Common myeloid progenitor, CD34-positive (primary cell): Measurements from ENCODE around the gene UBA7.

Experiments used
- CTCF ChIA-PET: fragments of 350-600 bp; sonication (Branson Sonifier 250); formaldehyde crosslinking; loops from one replicate; lab custom pipeline; 2021; ENCODE audit warnings: antibody characterized with exemption; lab: Charles Lee
- POLR2A ChIA-PET: fragments of 350-600 bp; sonication (Branson Sonifier 250); formaldehyde crosslinking; loops from one replicate; lab custom pipeline; 2021; ENCODE audit warnings: antibody characterized with exemption; lab: Charles Lee
- DNase-seq, 3 donors: peaks; one replicate each; pipeline versions ENCODE4 v3.0.0 to v3.0.0-alpha.2; 2013
- H3K27ac ChIP-seq, 2 experiments: 1 replicate in 1 of 2; 2 replicates in 1 of 2; pipeline ENCODE4 v1.7.0; 2013; ENCODE audit warnings: inconsistent platforms in 2 of 2, low read length in 2 of 2, mild to moderate bottlenecking in 2 of 2, low read depth in 1 of 2, moderate library complexity in 1 of 2; ENCODE audit not compliant: severe bottlenecking in 2 of 2, insufficient read depth in 1 of 2, poor library complexity in 1 of 2
- H3K27me3 ChIP-seq, 5 experiments: replicated peaks in 2 of 5; 1 replicate in 3 of 5; 2 replicates in 2 of 5; pipeline versions ENCODE4 v1.6.1 to v1.7.0; 2013; ENCODE audit warnings: low read length in 4 of 5, mild to moderate bottlenecking in 2 of 5, moderate library complexity in 2 of 5, inconsistent platforms in 1 of 5; ENCODE audit not compliant: insufficient read depth in 5 of 5, control insufficient read depth in 4 of 5
- H3K36me3 ChIP-seq, 4 experiments: 1 replicate in 2 of 4; 2 replicates in 2 of 4; pipeline versions ENCODE4 v1.6.1 to v1.7.0; 2013; ENCODE audit warnings: low read length in 3 of 4, control low read depth in 1 of 4, mild to moderate bottlenecking in 1 of 4; ENCODE audit not compliant: control insufficient read depth in 4 of 4, insufficient read depth in 4 of 4
- H3K4me1 ChIP-seq, 4 experiments: 1 replicate in 3 of 4; 2 replicates in 1 of 4; pipeline versions ENCODE4 v1.6.1 to v1.7.1; 2013; ENCODE audit warnings: low read length in 3 of 4, mild to moderate bottlenecking in 3 of 4, control low read depth in 1 of 4, inconsistent platforms in 1 of 4, moderate library complexity in 1 of 4; ENCODE audit not compliant: control insufficient read depth in 4 of 4, insufficient read depth in 4 of 4; ENCODE audit errors: control extremely low read depth in 1 of 4
- H3K4me3 ChIP-seq, 7 experiments: 1 replicate in 4 of 7; 2 replicates in 3 of 7; pipeline versions ENCODE4 v1.5.1 to v1.7.0; 2013; ENCODE audit warnings: mild to moderate bottlenecking in 7 of 7, low read length in 6 of 7, moderate library complexity in 6 of 7, inconsistent platforms in 2 of 7, low read depth in 2 of 7, control low read depth in 1 of 7; ENCODE audit not compliant: insufficient read depth in 4 of 7, control insufficient read depth in 1 of 7; ENCODE audit errors: extremely low read depth in 1 of 7
- H3K9me3 ChIP-seq, 5 experiments: 1 replicate in 4 of 5; 2 replicates in 1 of 5; pipeline versions ENCODE4 v1.6.1 to v1.7.1; 2013; ENCODE audit warnings: low read length in 4 of 5, mild to moderate bottlenecking in 2 of 5, inconsistent platforms in 1 of 5, low read depth in 1 of 5, moderate library complexity in 1 of 5; ENCODE audit not compliant: control insufficient read depth in 4 of 5, insufficient read depth in 2 of 5; ENCODE audit errors: control extremely low read depth in 1 of 5
- WGBS: methylation state at CpG from one replicate; pipeline ENCODE4 v1.1.5; 2013; ENCODE audit not compliant: insufficient coverage; 5-methylcytosine and 5-hydroxymethylcytosine counted together

The UBA7 gene

DNA sequence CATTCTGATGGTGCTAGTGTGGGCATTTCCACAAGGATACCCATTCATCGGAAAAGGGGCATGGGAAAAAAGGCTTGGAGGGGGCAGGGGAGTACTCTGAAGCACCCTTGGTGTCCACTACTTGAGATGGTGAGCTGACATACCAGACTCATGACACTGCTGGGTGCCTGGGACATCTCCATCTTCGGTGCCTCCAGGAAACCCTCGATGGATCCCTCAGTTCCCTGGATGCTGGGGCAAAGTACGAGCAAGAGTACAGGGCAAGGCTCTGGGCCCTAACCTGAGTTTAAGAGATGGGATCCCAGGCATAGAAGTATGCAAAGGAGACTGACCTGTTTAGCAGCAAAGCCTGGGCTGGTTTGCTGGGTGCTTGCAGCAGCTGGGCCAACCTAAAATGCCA, 22.2 kb downstream of the UBA7 start:
- CTCF ChIA-PET: interaction anchor here (1.2 to 1.3 kb wide), 2 partner anchors 47 kb away, joined by 3 to 5 read pairs; no protein-coding TSS in a partner anchor
- 100% methylated on average over 4 of the region's 4 CpGs for WGBS
- H3K9me3 ChIP-seq: no peaks in the 10 kb centered on the region
- H3K4me3 ChIP-seq: no peak overlapping the region
- no peaks in the 10 kb centered on the region for H3K27me3 ChIP-seq
- POLR2A ChIA-PET: interaction anchor here (0.7 kb wide), 1 partner anchor 121 kb away, joined by 3 read pairs; no protein-coding TSS in a partner anchor
- H3K27ac ChIP-seq: no peak overlapping the region
- H3K4me1 ChIP-seq: peaks cover 3 to 25% (median 21%) of the 10 kb centered on the region in 4 experiments
- no peak for DNase-seq
- H3K36me3 ChIP-seq: no peaks in the 10 kb centered on the region

DNA sequence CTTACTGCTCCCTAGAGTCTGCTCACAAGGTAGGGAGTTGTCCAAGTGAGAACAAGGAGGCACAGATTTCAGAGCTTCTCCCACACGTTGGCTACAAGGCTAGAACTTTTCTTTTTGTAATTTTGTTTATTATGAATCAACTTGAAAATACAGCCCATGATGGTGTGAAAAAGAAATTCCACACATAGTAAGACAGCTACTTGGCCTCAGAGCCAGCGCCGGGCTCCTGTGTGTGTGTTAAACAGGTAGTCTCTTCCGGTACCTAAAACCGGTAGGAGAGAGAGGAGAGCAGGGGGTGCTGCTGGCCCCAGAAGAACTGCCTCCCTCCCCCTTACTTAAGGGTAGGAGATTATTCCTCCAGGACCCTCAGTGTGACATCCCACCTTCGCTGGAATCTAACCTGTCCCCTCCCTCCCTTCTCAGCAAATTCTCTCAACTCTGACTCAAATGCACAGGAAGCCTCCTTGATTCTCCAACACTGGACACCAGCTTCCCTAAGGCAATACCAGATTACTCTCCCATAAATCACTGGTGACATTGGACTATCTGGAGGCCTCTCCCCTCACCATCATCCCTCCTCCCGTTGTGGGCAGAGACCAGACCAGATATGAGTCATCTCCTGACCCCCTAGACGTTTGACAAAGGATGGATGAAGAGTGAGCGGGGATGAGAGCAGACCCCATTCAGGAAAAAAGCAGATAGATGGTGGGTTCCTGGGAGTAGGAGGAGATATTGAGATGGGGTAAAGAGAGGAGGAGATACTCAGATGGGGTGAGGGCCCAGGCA, 22.9 kb downstream of the UBA7 start:
- POLR2A ChIA-PET: interaction anchor here (0.7 kb wide), 1 partner anchor 122 kb away, joined by 3 read pairs; no protein-coding TSS in a partner anchor
- CTCF ChIA-PET: interaction anchor here (1.3 kb wide), 1 partner anchor 48 kb away, joined by 5 read pairs; no protein-coding TSS in a partner anchor
- WGBS: 83% methylated on average over 5 of the region's 9 CpGs
- H3K4me3 ChIP-seq: no peak overlapping the region
- H3K27ac ChIP-seq: no peak overlapping the region
- no peak for DNase-seq
- no peaks in the 10 kb centered on the region for H3K9me3 ChIP-seq
- no peaks in the 10 kb centered on the region for H3K36me3 ChIP-seq
- peaks cover 3 to 26% (median 21%) of the 10 kb centered on the region in 4 experiments for H3K4me1 ChIP-seq
- no peaks in the 10 kb centered on the region for H3K27me3 ChIP-seq

DNA sequence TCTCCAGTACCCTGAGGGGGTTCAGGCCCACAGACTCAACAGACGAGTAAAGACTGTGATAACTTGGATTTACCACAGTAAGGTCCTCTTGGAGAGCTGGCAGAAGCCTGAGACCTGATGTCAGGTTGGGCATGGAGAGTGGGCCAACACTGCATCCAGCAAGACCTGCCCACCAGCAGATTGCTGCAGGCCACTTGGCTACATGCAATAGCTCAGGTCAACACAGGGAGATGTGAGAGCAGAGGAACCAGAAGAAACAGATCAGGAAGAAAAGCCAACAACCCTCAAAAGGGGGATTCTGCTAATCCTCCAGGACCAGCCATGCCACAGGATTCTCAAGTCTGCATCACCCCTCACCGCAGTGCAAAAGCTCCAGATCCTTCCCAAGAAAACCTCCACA, 25.7 kb downstream of the UBA7 start:
- Histone ChIP-seq H3K9me3 (no peaks in the 10 kb centered on the region), H3K4me1 (peaks cover 5 to 40% (median 31%) of the 10 kb centered on the region in 4 experiments), H3K36me3 (peaks cover 0 to 10% (median 2%) of the 10 kb centered on the region in 4 experiments), H3K27ac (no peak overlapping the region), H3K27me3 (no peaks in the 10 kb centered on the region), H3K4me3 (no peak overlapping the region)
- no peak for DNase-seq
- 100% methylated on average over 2 of the region's 2 CpGs for WGBS
- ChIA-PET CTCF (interaction anchor here (0.6 to 3.5 kb wide), 7 partner anchors 10 to 379 kb away, joined by 3 to 28 read pairs (median 3); partner anchors contain the start of genes CDHR4 and INKA1), POLR2A (no interaction called here)

DNA sequence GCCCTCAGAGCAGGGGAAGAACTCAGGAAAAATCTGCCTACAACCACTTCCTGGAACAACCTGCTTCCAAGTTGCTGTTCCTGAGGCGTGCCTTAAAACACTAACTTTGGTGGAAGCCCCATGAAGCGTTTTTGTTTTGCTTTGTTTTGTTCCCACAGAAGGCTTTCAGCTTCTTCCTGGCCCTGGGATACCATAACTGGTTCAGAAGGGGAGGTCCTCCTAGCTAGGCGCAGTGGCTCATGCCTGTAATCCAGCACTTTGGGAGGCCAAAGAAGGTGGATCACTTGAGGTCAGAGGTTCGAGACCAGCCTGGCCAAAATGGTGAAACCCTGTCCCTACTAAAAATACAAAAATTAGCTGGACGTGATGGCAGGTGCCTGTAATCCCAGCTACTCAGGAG, 26.2 kb downstream of the UBA7 start:
- Histone ChIP-seq H3K27me3 (no peaks in the 10 kb centered on the region), H3K9me3 (no peaks in the 10 kb centered on the region), H3K36me3 (peaks cover 0 to 10% (median 2%) of the 10 kb centered on the region in 4 experiments), H3K4me3 (peak overlapping the region in 2 of 7 experiments; percentile 83 to 89), H3K4me1 (peaks cover 5 to 40% (median 31%) of the 10 kb centered on the region in 4 experiments), H3K27ac (peak overlapping the region in 1 of 2 experiments; percentile 96)
- CTCF ChIA-PET: interaction anchor here (0.7 to 3.5 kb wide), 8 partner anchors 10 to 301 kb away, joined by 3 to 28 read pairs (median 3); partner anchors contain the start of genes CDHR4, INKA1 and RBM5
- WGBS: 17% methylated on average over 2 of the region's 5 CpGs
- POLR2A ChIA-PET: interaction anchor here (2.0 kb wide), 1 partner anchor 15 kb away, joined by 11 read pairs; the partner anchor contains the start of gene INKA1
- DNase-seq: no peak

DNA sequence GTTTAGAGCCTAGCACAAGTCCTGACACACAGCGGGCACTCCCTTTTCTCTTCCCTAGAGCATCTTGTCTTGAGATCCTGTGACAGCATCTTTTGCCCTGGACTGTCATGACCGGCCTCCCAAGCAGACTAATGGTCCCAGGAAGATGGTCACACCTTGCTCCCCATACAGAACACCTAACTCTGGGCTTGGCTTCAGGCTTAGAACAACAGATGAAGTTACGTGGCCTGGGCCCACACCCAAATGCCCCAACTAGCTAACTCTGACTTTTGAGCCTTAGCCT, 26.6 kb downstream of the UBA7 start:
- no peak for DNase-seq
- H3K27ac ChIP-seq: peak overlapping the region; percentile 94 to 96
- H3K9me3 ChIP-seq: no peaks in the 10 kb centered on the region
- H3K27me3 ChIP-seq: no peaks in the 10 kb centered on the region
- H3K4me3 ChIP-seq: peak overlapping the region in 5 of 7 experiments; percentile 38 to 93 (median 89)
- POLR2A ChIA-PET: interaction anchor here (2.0 kb wide), 1 partner anchor 16 kb away, joined by 11 read pairs; the partner anchor contains the start of gene INKA1
- peaks cover 2 to 14% (median 3%) of the 10 kb centered on the region in 4 experiments for H3K36me3 ChIP-seq
- WGBS: 50% methylated on average over 2 of the region's 3 CpGs
- H3K4me1 ChIP-seq: peaks cover 5 to 40% (median 31%) of the 10 kb centered on the region in 4 experiments
- CTCF ChIA-PET: interaction anchor here (0.7 to 3.5 kb wide), 6 partner anchors 9 to 302 kb away, joined by 3 to 28 read pairs (median 3); partner anchors contain the start of genes CDHR4, INKA1 and RBM5

DNA sequence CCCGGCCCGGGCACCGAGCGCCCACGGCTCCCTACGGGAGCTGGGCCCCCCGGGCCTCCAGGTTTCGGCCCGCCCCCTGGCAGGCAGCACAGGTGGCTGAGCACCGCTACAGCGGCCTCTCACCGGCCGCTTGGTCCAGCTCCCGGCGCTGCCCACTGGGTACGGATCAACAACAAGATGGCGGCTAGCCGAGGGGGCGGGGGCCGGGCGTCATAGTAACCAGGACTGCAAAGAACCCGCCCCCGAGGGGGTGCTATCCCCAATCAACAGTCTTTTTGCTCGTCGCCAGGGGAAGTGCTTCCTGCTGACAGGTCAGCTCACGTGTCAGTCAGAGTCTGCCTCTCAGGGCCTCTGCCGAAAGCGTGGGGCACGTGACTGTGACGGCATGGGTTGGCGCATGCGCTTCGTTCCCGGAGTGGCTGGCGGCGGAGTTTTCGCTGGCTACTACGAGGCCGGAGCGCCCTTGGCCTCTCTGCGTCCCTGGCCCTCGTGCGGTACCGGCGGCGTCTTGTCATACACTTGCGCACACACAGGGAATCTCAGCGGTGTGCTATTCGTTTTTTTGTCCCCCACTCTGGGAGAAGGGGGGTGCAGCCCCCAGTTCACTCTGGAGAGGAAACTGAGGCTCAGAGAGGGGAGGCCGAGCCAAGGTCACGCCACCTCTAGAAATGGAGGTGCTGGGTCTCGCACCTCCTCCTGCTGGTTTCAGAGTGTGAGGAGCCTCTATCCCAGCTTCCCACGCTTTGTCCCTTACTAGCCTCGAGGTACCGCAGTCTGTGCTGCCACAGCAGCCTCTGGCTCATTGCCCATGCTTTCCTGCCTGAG, 27.2 kb downstream of the UBA7 start, which contains the start of gene IP6K1:
TSS of gene IP6K1 (minus strand) at position 186 of the 825 bp plus-strand sequence. CDS start 38,502 bp downstream, outside the sequence.
- Histone ChIP-seq H3K4me1 (peaks cover 5 to 40% (median 31%) of the 10 kb centered on the region in 4 experiments), H3K27me3 (no peaks in the 10 kb centered on the region), H3K4me3 (peak within 1 kb of the TSS; percentile 67 to 93 (median 89)), H3K27ac (peak within 1 kb of the TSS; percentile 94 to 96), H3K9me3 (no peaks in the 10 kb centered on the region), H3K36me3 (peaks cover 3 to 16% (median 7%) of the 10 kb centered on the region in 4 experiments)
- WGBS: 2% methylated on average over 54 of the region's 55 CpGs
- peak; percentile 100 for DNase-seq
- ChIA-PET POLR2A (interaction anchor here (0.9 to 2.0 kb wide), 7 partner anchors 11 to 143 kb away, joined by 3 to 11 read pairs (median 3); partner anchors contain the start of genes INKA1 and MON1A), CTCF (interaction anchor here (0.9 to 3.5 kb wide), 7 partner anchors 9 to 302 kb away, joined by 3 to 28 read pairs (median 3); partner anchors contain the start of genes CDHR4, INKA1 and RBM5)
